IMR-90 (cell line): ENCODE results near the gene MORC1. TPM values are rescaled to one million over a fixed set of nuclear protein-coding genes. Genes with fewer than 3 reads are reported as not detected.

Experiments
- ATAC-seq: fragments of 200-7000 bp; cut with Tn5 transposase; 2 replicates; pipeline ENCODE4 v1.9.1; 2020; ENCODE audit warnings: low read depth, mild to moderate bottlenecking, moderate library complexity
- BruUV-seq: library from RNA; stranded (reverse); fragments of 400-500 nt; replicated peaks from 2 replicates; lab custom pipeline; 2021; lab: Mats Ljungman, UMichigan
- CTCF ChIA-PET: fragments of 300-600 bp; formaldehyde crosslinking; extraction: SDS; loops from one replicate; lab custom pipeline; 2021; ENCODE audit warnings: antibody characterized with exemption; lab: Yijun Ruan, JAX
- POLR2A ChIA-PET: fragments of 300-600 bp; sonication (Branson Sonifier 250); formaldehyde crosslinking; loops from one replicate; lab custom pipeline; 2022; ENCODE audit warnings: antibody characterized with exemption; ENCODE audit not compliant: unreplicated experiment; lab: Charles Lee
- DNase-seq: peaks from one replicate; pipeline ENCODE4 v3.0.0; 2013
- H2AFZ ChIP-seq: replicated peaks from 2 replicates; pipeline ENCODE3; 2013; ENCODE audit warnings: low read length, mild to moderate bottlenecking; ENCODE audit not compliant: poor library complexity
- H2AK5ac ChIP-seq: 2 replicates; pipeline ENCODE4 v1.6.1; 2013; ENCODE audit warnings: low read depth, low read length, inconsistent platforms
- H2AK9ac ChIP-seq: replicated peaks from 2 replicates; pipeline ENCODE3; 2013; ENCODE audit warnings: mild to moderate bottlenecking, low read depth, low read length, moderate library complexity; ENCODE audit not compliant: poor library complexity
- H2BK120ac ChIP-seq: 2 replicates; pipeline ENCODE4 v1.6.1; 2013; ENCODE audit warnings: low read depth, low read length, inconsistent platforms
- H2BK15ac ChIP-seq: 3 replicates; pipeline ENCODE4 v1.6.1; 2013; ENCODE audit warnings: low read depth, low read length, inconsistent platforms
- H2BK20ac ChIP-seq: 2 replicates; pipeline ENCODE4 v1.6.1; 2013; ENCODE audit warnings: low read depth, mild to moderate bottlenecking, inconsistent platforms, low read length, moderate library complexity
- H2BK5ac ChIP-seq: 2 replicates; pipeline ENCODE4 v1.6.1; 2013; ENCODE audit warnings: mild to moderate bottlenecking, low read depth, low read length, inconsistent platforms; ENCODE audit not compliant: poor library complexity, severe bottlenecking
- H3K14ac ChIP-seq: replicated peaks from 2 replicates; pipeline ENCODE4 v1.6.1; 2013; ENCODE audit warnings: low read depth, low read length, inconsistent platforms
- H3K18ac ChIP-seq: 2 replicates; pipeline ENCODE4 v1.6.1; 2013; ENCODE audit warnings: low read depth, low read length, control low read depth
- H3K23ac ChIP-seq: 2 replicates; pipeline ENCODE4 v1.6.1; 2013; ENCODE audit warnings: low read depth, low read length, inconsistent platforms
- H3K27ac ChIP-seq: 2 replicates; pipeline ENCODE4 v1.5.1; 2013; ENCODE audit warnings: mild to moderate bottlenecking, control low read depth, low read length; ENCODE audit not compliant: insufficient read depth
- H3K27me3 ChIP-seq: 2 replicates; pipeline ENCODE4 v1.6.1; 2013; ENCODE audit warnings: low read length; ENCODE audit not compliant: control insufficient read depth, insufficient read depth
- H3K36me3 ChIP-seq: 2 replicates; pipeline ENCODE4 v1.6.1; 2013; ENCODE audit warnings: low read length, mixed read lengths; ENCODE audit not compliant: control insufficient read depth, insufficient read depth
- H3K4ac ChIP-seq: 2 replicates; pipeline ENCODE4 v1.6.1; 2013; ENCODE audit warnings: low read depth, low read length, inconsistent platforms
- H3K4me1 ChIP-seq: 2 replicates; pipeline ENCODE4 v1.6.1; 2013; ENCODE audit warnings: low read length, mixed read lengths; ENCODE audit not compliant: control insufficient read depth, insufficient read depth
- H3K4me2 ChIP-seq: 2 replicates; pipeline ENCODE4 v1.6.1; 2013; ENCODE audit warnings: low read depth, mild to moderate bottlenecking, control low read depth, low read length, moderate library complexity
- H3K4me3 ChIP-seq: 2 replicates; pipeline ENCODE4 v1.5.1; 2013; ENCODE audit warnings: low read depth, mild to moderate bottlenecking, control low read depth, low read length, moderate library complexity; ENCODE audit not compliant: insufficient read depth
- H3K56ac ChIP-seq: 2 replicates; pipeline ENCODE4 v1.6.1; 2013; ENCODE audit warnings: low read length, inconsistent platforms; ENCODE audit not compliant: insufficient read depth; ENCODE audit errors: extremely low read depth
- H3K79me1 ChIP-seq, 2 experiments: 2 replicates each; pipeline ENCODE4 v1.6.1; 2013; ENCODE audit warnings: low read length in 2 of 2, inconsistent platforms in 1 of 2, low read depth in 1 of 2
- H3K9ac ChIP-seq: 2 replicates; pipeline ENCODE4 v1.6.1; 2013; ENCODE audit warnings: low read depth, low read length, control low read depth
- H3K9me1 ChIP-seq: 2 replicates; pipeline ENCODE4 v1.6.1; 2013; ENCODE audit warnings: low read length, inconsistent platforms; ENCODE audit not compliant: insufficient read depth
- H3K9me3 ChIP-seq: 2 replicates; pipeline ENCODE4 v1.6.1; 2013; ENCODE audit warnings: low read length; ENCODE audit not compliant: control insufficient read depth, insufficient read depth
- H4K20me1 ChIP-seq: 2 replicates; pipeline ENCODE4 v1.6.1; 2013; ENCODE audit warnings: low read length, inconsistent platforms; ENCODE audit not compliant: insufficient read depth
- H4K5ac ChIP-seq: 2 replicates; pipeline ENCODE4 v1.6.1; 2013; ENCODE audit warnings: mild to moderate bottlenecking, low read depth, low read length, control low read depth
- H4K8ac ChIP-seq, 2 experiments: 2 replicates each; pipeline ENCODE4 v1.6.1; 2013; ENCODE audit warnings: low read depth in 2 of 2, low read length in 2 of 2, control low read depth in 1 of 2, inconsistent platforms in 1 of 2
- H4K91ac ChIP-seq: 2 replicates; pipeline ENCODE4 v1.6.1; 2013; ENCODE audit warnings: low read depth, low read length, inconsistent platforms; ENCODE audit not compliant: insufficient read depth
- BHLHE40 ChIP-seq: fragments of 150-350 bp; IDR thresholded peaks from 2 replicates; pipeline ENCODE4 v1.6.1; 2016; ENCODE audit warnings: mild to moderate bottlenecking, low read depth, low read length
- CEBPB ChIP-seq: IDR thresholded peaks from 2 replicates; pipeline ENCODE4 v1.6.1; 2012; ENCODE audit warnings: low read depth, low read length, improper control_type of control experiment
- CHD1 ChIP-seq: IDR thresholded peaks from 2 replicates; pipeline ENCODE4 v1.6.1; 2012; ENCODE audit warnings: low read depth, low read length, improper control_type of control experiment
- CTCF ChIP-seq: conservative IDR thresholded peaks from 2 replicates; pipeline ENCODE4 v1.5.1; 2012; ENCODE audit warnings: mild to moderate bottlenecking, low read depth, low read length, improper control_type of control experiment
- FOS ChIP-seq: fragments of 150-350 bp; IDR thresholded peaks from 2 replicates; pipeline ENCODE4 v1.6.1; 2016; ENCODE audit warnings: low read depth, low read length
- MAFK ChIP-seq: IDR thresholded peaks from 2 replicates; pipeline ENCODE4 v1.6.1; 2012; ENCODE audit warnings: low read depth, low read length, improper control_type of control experiment
- MAZ ChIP-seq: IDR thresholded peaks from 2 replicates; pipeline ENCODE4 v1.6.1; 2012; ENCODE audit warnings: low read depth, mild to moderate bottlenecking, low read length, improper control_type of control experiment, moderate library complexity, borderline replicate concordance
- MXI1 ChIP-seq: IDR thresholded peaks from 2 replicates; pipeline ENCODE4 v1.6.1; 2012; ENCODE audit warnings: low read depth, mild to moderate bottlenecking, low read length, moderate library complexity, borderline replicate concordance
- NFE2L2 ChIP-seq: fragments of 150-350 bp; IDR thresholded peaks from 2 replicates; pipeline ENCODE4 v1.6.1; 2016; ENCODE audit warnings: low read depth, mild to moderate bottlenecking, low read length
- POLR2A ChIP-seq: IDR thresholded peaks from 2 replicates; pipeline ENCODE4 v1.6.1; 2012; ENCODE audit warnings: mild to moderate bottlenecking, low read depth, low read length
- RAD21 ChIP-seq: IDR thresholded peaks from 2 replicates; pipeline ENCODE4 v1.6.1; 2012; ENCODE audit warnings: low read length, improper control_type of control experiment
- RCOR1 ChIP-seq: IDR thresholded peaks from 2 replicates; pipeline ENCODE4 v1.6.1; 2012; ENCODE audit warnings: mild to moderate bottlenecking, low read length, improper control_type of control experiment; ENCODE audit not compliant: insufficient replicate concordance
- RFX5 ChIP-seq: IDR thresholded peaks from 2 replicates; pipeline ENCODE4 v1.8.0; 2012; ENCODE audit warnings: low read depth, mild to moderate bottlenecking, low read length, moderate library complexity
- SMC3 ChIP-seq: fragments of 150-350 bp; IDR thresholded peaks from 2 replicates; pipeline ENCODE4 v1.6.1; 2016; ENCODE audit warnings: low read depth, mild to moderate bottlenecking, antibody characterized with exemption, low read length, moderate library complexity
- WGBS, 2 experiments: methylation state at CpG; one replicate each; pipeline versions ENCODE4 v1.1.5 to v1.1.7; 2013; ENCODE audit warnings: missing lambda C conversion rate in 2 of 2; ENCODE audit not compliant: insufficient read length in 1 of 2; ENCODE audit errors: extremely low coverage in 2 of 2; 5-methylcytosine and 5-hydroxymethylcytosine counted together
- dilution Hi-C: fragments of 300-500 bp; cut with HindIII; formaldehyde crosslinking; loops from one replicate; pipeline ENCODE4 v1.14.3; 2018; ENCODE audit warnings: low sequenced_read_pairs; ENCODE audit not compliant: unreplicated experiment
- in situ Hi-C: fragments of 300-500 bp; cut with MboI; formaldehyde crosslinking; loops from 3 replicates; pipeline ENCODE4 v1.14.3; 2019; ENCODE audit warnings: low sequenced_read_pairs, inconsistent platforms, mixed read lengths
- intact Hi-C: fragments of 100-400 bp; cut with micrococcal nuclease; formaldehyde crosslinking; loops from 2 replicates; pipeline ENCODE4 v1.10.0; 2022
- polyA plus RNA-seq, 3 experiments: library from polyadenylated mRNA; depleted of rRNA; stranded (reverse); fragments of >200 nt; gene quantifications; 2 replicates each; pipeline ENCODE4 v1.2.3, GENCODE V29; 2012; ENCODE audit warnings: low replicate concordance in 1 of 3
- total RNA-seq: library from RNA; depleted of rRNA; stranded (reverse); fragments of >200 nt; gene quantifications from 2 replicates; pipeline ENCODE4 v1.2.3, GENCODE V29; 2012
- TF ChIP-seq, protein P1 (sequence below): fragments of 150-350 bp; IDR thresholded peaks from 2 replicates; pipeline ENCODE4 v1.6.1; 2016; ENCODE audit warnings: low read depth, mild to moderate bottlenecking, low read length, moderate library complexity, borderline replicate concordance
- TF ChIP-seq, protein P2 (sequence below): fragments of 150-350 bp; IDR thresholded peaks from 2 replicates; pipeline ENCODE4 v1.6.1; 2017; ENCODE audit warnings: mild to moderate bottlenecking, antibody characterized with exemption, low read length, low read depth

Gene MORC1
- total and polyA plus RNA-seq, 2 of the 4 experiments (the other 2 are of a cell fraction), result not detected

DNA sequence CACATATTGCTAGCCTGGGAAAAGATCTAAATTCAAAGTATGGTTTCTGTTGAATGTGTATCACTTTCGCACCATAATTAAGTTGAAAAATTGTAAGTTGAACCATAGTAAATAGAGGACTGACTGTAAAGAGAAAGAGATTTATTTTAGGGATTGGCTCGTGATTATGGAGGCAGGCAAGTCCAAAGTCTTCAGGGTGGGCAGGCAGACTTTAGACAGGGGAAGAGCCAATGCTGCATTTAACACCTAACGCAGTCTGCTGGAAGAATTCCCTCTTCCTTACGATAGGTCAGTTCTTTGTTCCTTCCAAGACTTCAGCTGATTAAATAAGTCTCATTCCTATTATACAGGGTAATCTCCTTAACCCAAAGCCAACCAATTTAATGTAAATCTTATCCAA is 34.4 kb upstream of the MORC1 start:
- H3K9me1 ChIP-seq, result no peaks in the 10 kb centered on the region
- no peaks in the 10 kb centered on the region for H3K27me3 ChIP-seq
- no CpG with 5 or more reads among the region's 4 CpGs for WGBS, 2 experiments
- no peak overlapping the region for H4K8ac ChIP-seq
- no peak overlapping the region for H2BK20ac ChIP-seq
- H4K91ac ChIP-seq, result no peak overlapping the region
- no peak overlapping the region for H3K18ac ChIP-seq
- H3K4ac ChIP-seq, result no peak overlapping the region
- no peak overlapping the region for H3K4me3 ChIP-seq
- in situ Hi-C loops, result no loop called here
- TF ChIP-seq, protein P1, sequence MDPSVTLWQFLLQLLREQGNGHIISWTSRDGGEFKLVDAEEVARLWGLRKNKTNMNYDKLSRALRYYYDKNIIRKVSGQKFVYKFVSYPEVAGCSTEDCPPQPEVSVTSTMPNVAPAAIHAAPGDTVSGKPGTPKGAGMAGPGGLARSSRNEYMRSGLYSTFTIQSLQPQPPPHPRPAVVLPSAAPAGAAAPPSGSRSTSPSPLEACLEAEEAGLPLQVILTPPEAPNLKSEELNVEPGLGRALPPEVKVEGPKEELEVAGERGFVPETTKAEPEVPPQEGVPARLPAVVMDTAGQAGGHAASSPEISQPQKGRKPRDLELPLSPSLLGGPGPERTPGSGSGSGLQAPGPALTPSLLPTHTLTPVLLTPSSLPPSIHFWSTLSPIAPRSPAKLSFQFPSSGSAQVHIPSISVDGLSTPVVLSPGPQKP, result no peak
- no peak for TF ChIP-seq SMC3
- no peak for TF ChIP-seq BHLHE40
- TF ChIP-seq MAZ, result no peak
- TF ChIP-seq, protein P2, sequence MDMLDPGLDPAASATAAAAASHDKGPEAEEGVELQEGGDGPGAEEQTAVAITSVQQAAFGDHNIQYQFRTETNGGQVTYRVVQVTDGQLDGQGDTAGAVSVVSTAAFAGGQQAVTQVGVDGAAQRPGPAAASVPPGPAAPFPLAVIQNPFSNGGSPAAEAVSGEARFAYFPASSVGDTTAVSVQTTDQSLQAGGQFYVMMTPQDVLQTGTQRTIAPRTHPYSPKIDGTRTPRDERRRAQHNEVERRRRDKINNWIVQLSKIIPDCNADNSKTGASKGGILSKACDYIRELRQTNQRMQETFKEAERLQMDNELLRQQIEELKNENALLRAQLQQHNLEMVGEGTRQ, result no peak
- TF ChIP-seq POLR2A, result no peak
- no peak for TF ChIP-seq RCOR1
- no peak for TF ChIP-seq CEBPB
- TF ChIP-seq MAFK, result no peak
- TF ChIP-seq NFE2L2, result no peak
- TF ChIP-seq MXI1, result no peak
- no peak for TF ChIP-seq CHD1
- no peak for TF ChIP-seq CTCF
- TF ChIP-seq FOS, result no peak
- TF ChIP-seq RAD21, result no peak
- no peak for TF ChIP-seq RFX5
- H4K5ac ChIP-seq, result no peak overlapping the region
- H2BK5ac ChIP-seq, result no peak overlapping the region
- no peak overlapping the region for H2BK15ac ChIP-seq
- H4K20me1 ChIP-seq, result no peaks in the 10 kb centered on the region
- POLR2A ChIA-PET, result no interaction called here
- no peak overlapping the region for H2BK120ac ChIP-seq
- dilution Hi-C loops, result no loop called here
- H2AFZ ChIP-seq, result no peak overlapping the region
- peaks cover 2% of the 10 kb centered on the region; the same call in 1 of the 2 replicates for H3K9me3 ChIP-seq
- CTCF ChIA-PET, result no interaction called here
- no peak overlapping the region for H3K23ac ChIP-seq
- H3K4me2 ChIP-seq, result no peak overlapping the region
- ATAC-seq, result no peak
- no peak overlapping the region for H3K9ac ChIP-seq
- no peaks in the 10 kb centered on the region for H3K79me1 ChIP-seq
- DNase-seq, result no peak
- H3K56ac ChIP-seq, result no peak overlapping the region
- no peak overlapping the region for H2AK5ac ChIP-seq
- no peak overlapping the region for H3K14ac ChIP-seq
- no peak overlapping the region for H3K27ac ChIP-seq
- intact Hi-C loops, result no loop called here
- no peak overlapping the region for H2AK9ac ChIP-seq
- H3K4me1 ChIP-seq, result no peaks in the 10 kb centered on the region
- no TSS peak for BruUV-seq
- no peaks in the 10 kb centered on the region for H3K36me3 ChIP-seq
